ENCODE measurements around the gene VWA3A. TPM values are rescaled to one million over a fixed set of nuclear protein-coding genes. Genes with fewer than 3 reads are reported as not detected.

The VWA3A gene
- total RNA-seq, 3 donors from 2014 or later (not counting 1 experiment from before 2014, with no cell fraction given): 0.28 to 0.39 (median 0.35) TPM

DNA sequence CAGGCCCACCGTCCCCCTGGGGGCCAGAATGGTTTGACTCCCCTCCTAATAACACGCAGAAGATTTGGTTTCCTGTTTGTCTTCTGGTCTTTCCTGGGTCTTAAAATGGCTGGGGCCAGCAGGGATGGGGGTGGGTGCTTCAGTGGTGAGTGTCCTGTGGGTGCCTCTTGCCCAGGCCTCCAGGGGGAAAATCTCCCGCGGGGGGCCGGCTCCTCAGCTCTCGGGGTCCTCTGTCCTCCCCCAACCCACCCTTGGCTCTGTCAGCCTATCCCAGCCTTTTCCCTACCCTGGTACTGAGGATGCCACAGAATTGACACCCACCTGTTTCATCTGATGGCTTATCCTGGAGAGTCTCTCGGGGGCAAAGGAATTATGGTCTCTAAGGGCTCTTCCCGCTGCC is 46.1 kb downstream of the VWA3A start:
- H3K27me3 Mint-ChIP-seq (ENCODE audit: low read depth in 2 of 2): peaks cover 0 to 6% of the 10 kb centered on the region in 2 donors
- ATAC-seq (no peak), DNase-seq (no peak)
- Histone ChIP-seq H3K9me3 (ENCODE audit: control insufficient read depth, insufficient read depth, low read length) (no peaks in the 10 kb centered on the region), H3K27me3 (ENCODE audit: control insufficient read depth, insufficient read depth, low read length) (no peaks in the 10 kb centered on the region), H3K4me3 (ENCODE audit: low read length) (no peak overlapping the region), H3K36me3 (ENCODE audit: control insufficient read depth, insufficient read depth, low read length) (no peaks in the 10 kb centered on the region), H3K4me1 (ENCODE audit: control insufficient read depth, insufficient read depth, low read length) (no peaks in the 10 kb centered on the region), H3K27ac (ENCODE audit: low read length) (no peak overlapping the region)
- no peaks in the 10 kb centered on the region for H3K4me1 Mint-ChIP-seq
- no peaks in the 10 kb centered on the region for H3K9me3 Mint-ChIP-seq
- H3K27ac Mint-ChIP-seq: no peak overlapping the region
- WGBS (ENCODE audit: insufficient coverage): 74% methylated on average over 8 of the region's 8 CpGs
- intact Hi-C loops (cut with micrococcal nuclease): no loop called here
- TF ChIP-seq, protein P1, sequence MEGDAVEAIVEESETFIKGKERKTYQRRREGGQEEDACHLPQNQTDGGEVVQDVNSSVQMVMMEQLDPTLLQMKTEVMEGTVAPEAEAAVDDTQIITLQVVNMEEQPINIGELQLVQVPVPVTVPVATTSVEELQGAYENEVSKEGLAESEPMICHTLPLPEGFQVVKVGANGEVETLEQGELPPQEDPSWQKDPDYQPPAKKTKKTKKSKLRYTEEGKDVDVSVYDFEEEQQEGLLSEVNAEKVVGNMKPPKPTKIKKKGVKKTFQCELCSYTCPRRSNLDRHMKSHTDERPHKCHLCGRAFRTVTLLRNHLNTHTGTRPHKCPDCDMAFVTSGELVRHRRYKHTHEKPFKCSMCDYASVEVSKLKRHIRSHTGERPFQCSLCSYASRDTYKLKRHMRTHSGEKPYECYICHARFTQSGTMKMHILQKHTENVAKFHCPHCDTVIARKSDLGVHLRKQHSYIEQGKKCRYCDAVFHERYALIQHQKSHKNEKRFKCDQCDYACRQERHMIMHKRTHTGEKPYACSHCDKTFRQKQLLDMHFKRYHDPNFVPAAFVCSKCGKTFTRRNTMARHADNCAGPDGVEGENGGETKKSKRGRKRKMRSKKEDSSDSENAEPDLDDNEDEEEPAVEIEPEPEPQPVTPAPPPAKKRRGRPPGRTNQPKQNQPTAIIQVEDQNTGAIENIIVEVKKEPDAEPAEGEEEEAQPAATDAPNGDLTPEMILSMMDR (IDR thresholded peaks at IDR 0.05): no peak
- H3K4me3 Mint-ChIP-seq: no peak overlapping the region
- H3K36me3 Mint-ChIP-seq: no peaks in the 10 kb centered on the region

DNA sequence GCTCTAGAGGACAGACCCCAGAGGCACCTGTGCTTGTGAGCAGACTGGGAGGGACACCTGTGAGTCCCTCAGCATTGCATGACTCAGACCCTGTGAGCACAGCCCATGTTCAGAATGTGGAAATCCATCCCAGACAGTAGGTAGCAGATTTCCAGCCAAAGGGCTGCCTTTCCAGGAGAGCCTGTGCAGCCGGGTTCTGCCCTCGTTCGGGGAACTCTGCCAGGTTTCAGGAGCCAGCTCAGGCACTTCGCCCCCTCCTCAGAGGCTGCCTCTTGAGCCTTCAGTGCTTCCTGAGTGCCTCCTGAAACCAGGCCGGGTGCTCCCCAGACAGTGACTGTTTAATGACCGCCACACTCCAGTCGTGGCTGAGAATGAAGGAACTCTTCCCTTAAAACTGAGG is 46.7 kb downstream of the VWA3A start:
- peaks cover 0 to 6% of the 10 kb centered on the region in 2 donors for H3K27me3 Mint-ChIP-seq (ENCODE audit: low read depth in 2 of 2)

DNA sequence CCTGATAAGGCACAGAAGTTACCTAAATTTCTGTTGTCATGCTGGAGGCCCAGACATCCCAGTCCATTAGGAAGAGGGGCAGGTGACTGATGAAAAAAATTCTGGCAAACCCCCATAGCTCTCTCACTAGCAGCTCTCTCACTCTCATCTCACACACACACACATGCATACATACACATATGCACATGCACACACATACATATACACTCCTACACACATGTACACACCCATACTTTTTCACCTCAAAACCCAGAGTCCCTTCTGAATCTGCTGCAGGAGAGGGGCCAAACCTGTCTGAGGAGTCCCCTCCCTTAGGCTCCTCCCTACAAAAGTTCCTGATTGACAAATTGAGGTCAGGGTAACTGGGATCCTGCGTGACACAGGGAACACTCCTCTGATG is 47.4 kb downstream of the VWA3A start:
- no peak overlapping the region for H3K27ac Mint-ChIP-seq
- WGBS (ENCODE audit: insufficient coverage): 94% methylated on average over 1 of the region's 1 CpG
- DNase-seq (no peak), ATAC-seq (no peak)
- no peaks in the 10 kb centered on the region for H3K4me1 Mint-ChIP-seq
- no peaks in the 10 kb centered on the region for H3K9me3 ChIP-seq (ENCODE audit: control insufficient read depth, insufficient read depth, low read length)
- H3K27me3 Mint-ChIP-seq (ENCODE audit: low read depth in 2 of 2): peaks cover 0 to 8% of the 10 kb centered on the region in 2 donors
- no peaks in the 10 kb centered on the region for H3K36me3 Mint-ChIP-seq
- no peak overlapping the region for H3K27ac ChIP-seq (ENCODE audit: low read length)
- no peaks in the 10 kb centered on the region for H3K9me3 Mint-ChIP-seq
- H3K4me1 ChIP-seq (ENCODE audit: control insufficient read depth, insufficient read depth, low read length): no peaks in the 10 kb centered on the region
- no peak overlapping the region for H3K4me3 Mint-ChIP-seq
- H3K27me3 ChIP-seq (ENCODE audit: control insufficient read depth, insufficient read depth, low read length): no peaks in the 10 kb centered on the region
- H3K36me3 ChIP-seq (ENCODE audit: control insufficient read depth, insufficient read depth, low read length): no peaks in the 10 kb centered on the region
- TF ChIP-seq, protein P1 (IDR thresholded peaks at IDR 0.05): no peak
- no peak overlapping the region for H3K4me3 ChIP-seq (ENCODE audit: low read length)
- intact Hi-C loops (cut with micrococcal nuclease): no loop called here

More for the DNA sequence above, 46.7 kb downstream of the VWA3A start:
- Histone ChIP-seq H3K4me1 (ENCODE audit: control insufficient read depth, insufficient read depth, low read length) (no peaks in the 10 kb centered on the region), H3K27me3 (ENCODE audit: control insufficient read depth, insufficient read depth, low read length) (no peaks in the 10 kb centered on the region), H3K27ac (ENCODE audit: low read length) (no peak overlapping the region), H3K36me3 (ENCODE audit: control insufficient read depth, insufficient read depth, low read length) (no peaks in the 10 kb centered on the region), H3K9me3 (ENCODE audit: control insufficient read depth, insufficient read depth, low read length) (no peaks in the 10 kb centered on the region), H3K4me3 (ENCODE audit: low read length) (no peak overlapping the region)
- Mint-ChIP-seq H3K4me1 (no peaks in the 10 kb centered on the region), H3K9me3 (no peaks in the 10 kb centered on the region), H3K27ac (no peak overlapping the region), H3K36me3 (no peaks in the 10 kb centered on the region), H3K4me3 (no peak overlapping the region)
- intact Hi-C loops (cut with micrococcal nuclease): no loop called here
- TF ChIP-seq, protein P1 (IDR thresholded peaks at IDR 0.05): no peak
- no peak for DNase-seq
- ATAC-seq: no peak
- WGBS (ENCODE audit: insufficient coverage): 85% methylated on average over 7 of the region's 7 CpGs

DNA sequence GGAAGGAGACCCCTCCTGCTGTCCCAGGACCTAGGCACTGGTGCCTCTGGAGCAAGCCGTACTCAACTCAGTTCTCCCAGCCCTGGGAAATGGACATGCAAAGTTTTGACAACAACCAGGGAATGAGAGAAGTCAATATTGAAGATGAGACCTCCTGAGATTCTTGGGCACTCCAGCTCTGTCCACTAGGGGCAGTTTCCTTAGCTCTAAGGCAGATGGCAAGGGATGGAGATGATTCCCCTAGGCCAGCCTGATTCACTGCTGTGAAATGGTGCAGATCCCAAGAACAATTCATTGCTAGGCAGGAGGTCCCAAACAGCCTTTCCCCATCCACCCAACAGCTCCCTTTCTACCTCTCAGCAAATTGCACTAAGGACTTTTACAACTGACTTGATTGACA is 49.4 kb downstream of the VWA3A start:
- Mint-ChIP-seq H3K9me3 (no peaks in the 10 kb centered on the region), H3K27ac (no peak overlapping the region), H3K27me3 (ENCODE audit: low read depth in 2 of 2) (peaks cover 0 to 5% of the 10 kb centered on the region in 2 donors), H3K4me1 (no peaks in the 10 kb centered on the region), H3K4me3 (no peak overlapping the region), H3K36me3 (no peaks in the 10 kb centered on the region)
- Histone ChIP-seq H3K36me3 (ENCODE audit: control insufficient read depth, insufficient read depth, low read length) (no peaks in the 10 kb centered on the region), H3K27ac (ENCODE audit: low read length) (no peak overlapping the region), H3K27me3 (ENCODE audit: control insufficient read depth, insufficient read depth, low read length) (no peaks in the 10 kb centered on the region), H3K4me1 (ENCODE audit: control insufficient read depth, insufficient read depth, low read length) (no peaks in the 10 kb centered on the region), H3K9me3 (ENCODE audit: control insufficient read depth, insufficient read depth, low read length) (no peaks in the 10 kb centered on the region), H3K4me3 (ENCODE audit: low read length) (no peak overlapping the region)
- TF ChIP-seq, protein P1 (IDR thresholded peaks at IDR 0.05): no peak
- no peak for ATAC-seq
- DNase-seq: peak in 1 of 2 donors; percentile 14
- WGBS (ENCODE audit: insufficient coverage): 93% methylated on average over 1 of the region's 1 CpG
- intact Hi-C loops (cut with micrococcal nuclease): no loop called here

Data from natural killer cell (primary cell).